Cardiac fibroblast (primary cell): ENCODE results near the gene CALD1.
A peak's percentile ranks its signal among the peaks of the same experiment; 100 is the strongest.

Source experiments
- DNase-seq, 2 donors: peaks; one replicate each; pipeline versions ENCODE4 v3.0.0 to v3.0.0-alpha.2; 2010; ENCODE audit warnings: low read depth in 2 of 2
- H3K4me3 ChIP-seq, 2 donors: replicated peaks in 1 of 2; 1 replicate in 1 of 2; 2 replicates in 1 of 2; pipeline ENCODE4 v1.5.1; 2011; ENCODE audit warnings: low read depth in 2 of 2, low read length in 2 of 2, mild to moderate bottlenecking in 2 of 2, moderate library complexity in 1 of 2
- TF ChIP-seq, protein P1 (sequence below): IDR thresholded peaks from one replicate; pipeline ENCODE4 v1.5.1; 2011; ENCODE audit warnings: low read depth, mild to moderate bottlenecking, low read length, inconsistent platforms

The CALD1 gene

DNA sequence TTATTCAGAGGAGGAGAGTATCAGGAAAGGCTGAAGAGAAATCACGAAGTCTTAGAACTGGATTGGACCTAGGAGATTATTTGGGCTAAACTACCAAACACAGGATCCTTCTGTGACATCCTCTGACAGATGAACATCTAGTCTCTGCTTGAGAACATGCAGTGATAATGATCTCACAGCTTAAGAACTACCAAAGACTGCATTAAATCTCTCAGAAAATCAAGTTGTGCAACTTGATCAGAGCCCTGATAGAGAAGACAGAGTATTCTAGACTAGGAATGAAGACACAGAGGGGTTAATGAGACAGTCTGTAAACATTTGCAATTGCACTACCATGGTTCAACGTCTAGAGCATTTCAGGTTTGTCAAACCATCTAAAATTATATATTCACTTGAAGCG lies 169.7 kb downstream of the CALD1 start:
- DNase-seq = no peak
- no peak overlapping the region for H3K4me3 ChIP-seq
- TF ChIP-seq, protein P1, sequence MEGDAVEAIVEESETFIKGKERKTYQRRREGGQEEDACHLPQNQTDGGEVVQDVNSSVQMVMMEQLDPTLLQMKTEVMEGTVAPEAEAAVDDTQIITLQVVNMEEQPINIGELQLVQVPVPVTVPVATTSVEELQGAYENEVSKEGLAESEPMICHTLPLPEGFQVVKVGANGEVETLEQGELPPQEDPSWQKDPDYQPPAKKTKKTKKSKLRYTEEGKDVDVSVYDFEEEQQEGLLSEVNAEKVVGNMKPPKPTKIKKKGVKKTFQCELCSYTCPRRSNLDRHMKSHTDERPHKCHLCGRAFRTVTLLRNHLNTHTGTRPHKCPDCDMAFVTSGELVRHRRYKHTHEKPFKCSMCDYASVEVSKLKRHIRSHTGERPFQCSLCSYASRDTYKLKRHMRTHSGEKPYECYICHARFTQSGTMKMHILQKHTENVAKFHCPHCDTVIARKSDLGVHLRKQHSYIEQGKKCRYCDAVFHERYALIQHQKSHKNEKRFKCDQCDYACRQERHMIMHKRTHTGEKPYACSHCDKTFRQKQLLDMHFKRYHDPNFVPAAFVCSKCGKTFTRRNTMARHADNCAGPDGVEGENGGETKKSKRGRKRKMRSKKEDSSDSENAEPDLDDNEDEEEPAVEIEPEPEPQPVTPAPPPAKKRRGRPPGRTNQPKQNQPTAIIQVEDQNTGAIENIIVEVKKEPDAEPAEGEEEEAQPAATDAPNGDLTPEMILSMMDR = no peak

DNA sequence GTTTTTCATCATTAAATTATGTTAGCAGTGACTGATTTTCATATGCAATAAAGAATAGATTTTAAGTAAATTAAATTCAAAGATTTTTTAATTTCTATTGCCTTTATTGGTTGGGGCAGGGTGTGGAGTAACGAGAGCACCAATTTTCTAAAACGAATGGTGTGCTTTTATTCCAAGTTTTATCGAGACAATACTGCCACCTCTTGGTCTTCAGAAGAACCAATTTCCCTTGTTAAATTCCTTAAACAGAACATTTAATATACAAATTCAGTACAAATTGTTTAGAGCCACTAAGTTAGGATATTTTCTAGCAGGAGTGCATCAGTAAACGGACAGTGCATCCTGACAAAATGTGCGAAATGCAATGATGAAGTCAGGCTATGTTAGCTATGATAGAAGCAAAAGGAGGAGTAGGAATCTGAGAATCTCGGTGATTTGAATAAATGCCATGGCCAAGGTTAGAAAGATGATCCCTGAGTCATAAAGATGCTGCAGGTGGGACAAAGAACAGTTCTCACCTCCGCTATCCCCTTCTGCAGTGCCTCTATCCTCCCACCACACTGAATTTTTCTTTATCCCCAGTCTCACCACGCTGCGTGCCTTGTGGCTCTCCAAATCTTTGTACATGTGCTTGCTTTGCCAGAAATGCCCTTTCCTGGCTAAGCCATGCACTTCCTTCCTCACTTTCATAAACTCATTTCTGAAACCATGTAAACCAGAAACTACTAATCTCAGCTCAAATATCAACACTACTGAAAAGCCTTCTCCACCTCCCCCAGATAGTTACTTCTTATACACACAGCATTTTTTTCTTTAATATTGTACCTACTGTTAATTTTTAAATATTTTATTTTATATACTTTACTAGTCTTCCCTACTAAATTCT lies 175.0 kb downstream of the CALD1 start:
- TF ChIP-seq, protein P1 = peak; percentile 26
- DNase-seq = peak; percentile 64 to 65
- no peak overlapping the region for H3K4me3 ChIP-seq

DNA sequence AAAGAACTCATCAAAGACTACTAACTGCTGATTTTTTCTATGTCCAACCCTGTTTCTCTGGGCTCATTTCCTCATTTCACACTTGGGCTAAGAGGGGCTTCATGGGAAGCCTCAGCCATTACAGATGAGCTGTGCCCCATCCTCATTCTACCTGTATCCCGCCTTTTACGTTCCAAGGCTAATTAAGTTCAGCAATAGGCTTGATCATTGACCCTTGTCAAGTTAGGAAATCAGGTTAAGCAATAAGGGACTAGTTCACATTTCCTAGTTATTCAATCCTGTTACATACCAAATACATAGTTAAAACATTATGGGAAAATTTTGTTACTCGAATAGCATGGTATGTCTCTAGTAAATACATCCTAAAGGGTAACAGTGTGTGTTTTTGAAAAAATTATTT lies 177.6 kb downstream of the CALD1 start:
- H3K4me3 ChIP-seq = no peak overlapping the region
- DNase-seq = no peak
- TF ChIP-seq, protein P1 = no peak

DNA sequence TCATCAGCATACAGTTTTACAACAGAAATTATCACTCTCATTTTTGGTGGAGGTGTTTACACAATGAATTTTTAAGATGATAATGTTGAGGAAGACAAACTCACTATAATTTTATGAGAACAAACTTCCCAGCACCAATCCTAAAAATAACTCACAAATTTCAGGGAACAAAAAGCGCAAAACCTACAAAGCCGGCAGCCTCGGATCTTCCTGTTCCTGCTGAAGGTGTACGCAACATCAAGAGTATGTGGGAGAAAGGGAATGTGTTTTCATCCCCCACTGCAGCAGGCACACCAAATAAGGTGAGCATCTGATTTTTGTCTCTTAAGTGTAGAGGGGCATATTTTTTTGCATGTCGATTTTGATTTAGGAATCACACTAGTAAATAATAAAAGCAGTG lies 180.4 kb downstream of the CALD1 start:
- no peak overlapping the region for H3K4me3 ChIP-seq
- no peak for DNase-seq
- TF ChIP-seq, protein P1 = no peak

DNA sequence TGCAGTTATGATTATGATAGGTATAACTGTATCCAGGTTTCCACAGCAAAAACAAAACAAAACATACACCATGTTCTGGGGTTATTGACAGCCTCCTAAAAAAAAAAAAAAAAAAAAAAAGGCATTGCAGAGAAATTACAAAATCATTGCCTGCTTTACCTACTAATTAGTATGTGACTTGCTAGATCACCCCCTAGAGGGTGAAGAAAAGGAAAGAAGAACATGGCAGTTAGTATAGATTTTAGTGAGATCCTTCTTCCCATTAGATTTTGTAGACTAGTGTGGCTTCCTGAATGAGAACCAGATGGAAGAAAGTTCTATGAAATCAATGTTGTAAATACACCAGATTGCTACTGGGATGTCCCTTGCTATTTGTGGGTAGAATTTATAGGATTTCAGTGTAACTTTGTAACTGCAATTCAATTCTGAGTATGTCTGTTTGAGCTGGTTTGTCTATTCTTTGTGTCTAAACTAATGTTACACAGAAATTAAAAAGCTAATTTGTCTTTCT lies 182.9 kb downstream of the CALD1 start:
- DNase-seq = no peak
- TF ChIP-seq, protein P1 = no peak

DNA sequence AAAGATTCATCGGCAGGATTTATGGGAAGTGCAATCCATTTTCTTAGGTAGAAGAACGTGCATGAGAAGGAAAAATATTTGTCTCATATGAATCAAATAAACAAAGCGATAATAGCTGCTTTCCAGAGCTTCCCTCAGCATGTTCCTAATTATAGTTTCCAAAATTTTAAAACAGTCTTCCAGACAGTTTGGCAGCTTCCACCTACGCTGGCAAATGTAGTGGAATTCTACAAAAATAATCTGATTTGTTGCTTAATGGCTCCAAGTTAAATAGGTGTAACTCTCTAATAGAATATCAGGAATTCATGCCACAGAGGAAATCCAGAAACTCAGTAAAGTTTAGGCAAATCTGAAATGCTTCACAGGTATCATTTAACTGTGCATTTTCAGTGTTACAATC lies 183.6 kb downstream of the CALD1 start:
- TF ChIP-seq, protein P1 = no peak
- no peak for DNase-seq
- no peak overlapping the region for H3K4me3 ChIP-seq

More for the DNA sequence above, 182.9 kb downstream of the CALD1 start:
- H3K4me3 ChIP-seq = no peak overlapping the region
